Keratinocyte (primary cell): ENCODE data around the gene MAD1L1. TPM values are rescaled to one million over a fixed set of nuclear protein-coding genes. Genes with fewer than 3 reads are reported as not detected.

Experiments used
- DNase-seq: peaks from one replicate; pipeline ENCODE4 v3.0.0-alpha.2; 2011; ENCODE audit warnings: low read depth, missing footprints, low spot score
- FAIRE-seq: peaks from 2 replicates; lab custom pipeline; 2011; peaks lifted over from hg19 to GRCh38; lab: Jason Lieb, UNC
- H2AFZ ChIP-seq: 2 replicates; pipeline ENCODE4 v1.6.0; 2012; ENCODE audit warnings: low read length, control low read depth, inconsistent platforms; ENCODE audit not compliant: control insufficient read depth
- H3K27ac ChIP-seq: 2 replicates; pipeline ENCODE4 v1.5.1; 2011; ENCODE audit warnings: low read length; ENCODE audit not compliant: control insufficient read depth, insufficient read depth
- H3K27me3 ChIP-seq: 3 replicates; pipeline ENCODE4 v1.6.0; 2011; ENCODE audit warnings: low read length; ENCODE audit not compliant: control insufficient read depth, insufficient read depth; ENCODE audit errors: extremely low read depth
- H3K36me3 ChIP-seq, 2 experiments: 2 replicates in 1 of 2; 3 replicates in 1 of 2; pipeline ENCODE4 v1.5.1; 2011; ENCODE audit warnings: low read length in 2 of 2, mild to moderate bottlenecking in 1 of 2; ENCODE audit not compliant: control insufficient read depth in 2 of 2, insufficient read depth in 2 of 2; ENCODE audit errors: extremely low read depth in 1 of 2
- H3K4me1 ChIP-seq: 3 replicates; pipeline ENCODE4 v1.5.1; 2011; ENCODE audit warnings: low read length; ENCODE audit not compliant: control insufficient read depth, insufficient read depth; ENCODE audit errors: extremely low read depth
- H3K4me2 ChIP-seq: 3 replicates; pipeline ENCODE4 v1.6.0; 2011; ENCODE audit warnings: low read depth, low read length; ENCODE audit not compliant: control insufficient read depth, insufficient read depth; ENCODE audit errors: extremely low read depth
- H3K4me3 ChIP-seq, 3 experiments: fragments of 200-600 bp in 1 of 3; sonication (generic) in 1 of 3; 2 replicates in 2 of 3; 3 replicates in 1 of 3; pipeline ENCODE4 v1.5.1; 2011 to 2016; ENCODE audit warnings: low read length in 3 of 3, mild to moderate bottlenecking in 3 of 3, control low read depth in 2 of 3, inconsistent platforms in 1 of 3, low read depth in 1 of 3, mixed read lengths in 1 of 3, mixed run types in 1 of 3, moderate library complexity in 1 of 3; ENCODE audit not compliant: control insufficient read depth in 2 of 3, insufficient read depth in 2 of 3; ENCODE audit errors: extremely low read depth in 1 of 3
- H3K79me2 ChIP-seq: 2 replicates; pipeline ENCODE4 v1.6.0; 2012; ENCODE audit warnings: low read length; ENCODE audit not compliant: control insufficient read depth, insufficient read depth
- H3K9ac ChIP-seq: 3 replicates; pipeline ENCODE4 v1.6.0; 2011; ENCODE audit warnings: low read length; ENCODE audit not compliant: control insufficient read depth, insufficient read depth; ENCODE audit errors: extremely low read depth
- H3K9me1 ChIP-seq: 3 replicates; pipeline ENCODE4 v1.6.0; 2011; ENCODE audit warnings: low read length; ENCODE audit not compliant: control insufficient read depth, insufficient read depth; ENCODE audit errors: extremely low read depth
- H3K9me3 ChIP-seq: 2 replicates; pipeline ENCODE4 v1.5.1; 2012; ENCODE audit warnings: low read depth, low read length; ENCODE audit not compliant: control insufficient read depth
- H4K20me1 ChIP-seq: 3 replicates; pipeline ENCODE4 v1.6.0; 2011; ENCODE audit warnings: low read length; ENCODE audit not compliant: control insufficient read depth, insufficient read depth; ENCODE audit errors: extremely low read depth
- CTCF ChIP-seq, 3 experiments: IDR thresholded peaks in 1 of 3; conservative IDR thresholded peaks in 1 of 3; optimal IDR thresholded peaks in 1 of 3; 2 replicates in 2 of 3; 3 replicates in 1 of 3; pipeline versions ENCODE3 to v1.5.1; 2011; ENCODE audit warnings: low read length in 3 of 3, mild to moderate bottlenecking in 3 of 3, moderate library complexity in 2 of 3, control low read depth in 1 of 3, inconsistent platforms in 1 of 3; ENCODE audit not compliant: insufficient read depth in 2 of 3; ENCODE audit errors: extremely low read depth in 1 of 3
- EZH2 ChIP-seq: IDR thresholded peaks from one replicate; pipeline ENCODE4 v1.6.1; 2012; ENCODE audit warnings: inconsistent platforms, mild to moderate bottlenecking, low read length, moderate library complexity
- dilution Hi-C: fragments of 300-500 bp; cut with MboI; formaldehyde crosslinking; loops from one replicate; pipeline ENCODE4 v1.7.0; 2020; ENCODE audit warnings: low sequenced_read_pairs; ENCODE audit not compliant: extremely low pct_ligation_motif_present
- polyA plus RNA-seq, 5 experiments: library from polyadenylated mRNA; depleted of rRNA in 3 of 5; stranded (reverse) in 3 of 5; stranded (forward) in 1 of 5; unstranded in 1 of 5; fragments of >200 nt; gene quantifications; 1 replicate in 1 of 5; 2 replicates in 3 of 5; 3 replicates in 1 of 5; pipeline versions ENCODE4 v1.2.1 to v1.2.3, GENCODE V29; 2011 to 2012; ENCODE audit warnings: missing spikeins in 2 of 5, low read depth in 1 of 5, low replicate concordance in 1 of 5

MAD1L1 gene
- polyA plus RNA-seq, 1 donor (not counting 4 experiments of a cell fraction or from before 2014, with no cell fraction given) = 18.0 TPM

GRCh38 chr7:1864161-1864940 lies 368.4 kb downstream of the MAD1L1 start:
- H4K20me1 ChIP-seq = no peaks in the 10 kb centered on the region
- no peak overlapping the region for H3K27ac ChIP-seq
- dilution Hi-C loops = no loop called here
- no peak overlapping the region for H3K4me3 ChIP-seq
- no peak for FAIRE-seq
- no peaks in the 10 kb centered on the region for H3K79me2 ChIP-seq
- no peaks in the 10 kb centered on the region for H3K9me3 ChIP-seq
- peaks cover 0 to 1% of the 10 kb centered on the region in 2 experiments for H3K36me3 ChIP-seq
- no peak for DNase-seq
- no peak overlapping the region for H2AFZ ChIP-seq
- TF ChIP-seq EZH2 (no peak), CTCF (optimal IDR thresholded peaks at IDR 0.05 in 1 of 3, IDR thresholded peaks at IDR 0.05 in 1 of 3, conservative IDR thresholded peaks at IDR 0.05 in 1 of 3; ENCODE audit: extremely low read depth in 1 of 3, insufficient read depth in 2 of 3, low read length in 3 of 3) (no peak)
- no peak overlapping the region for H3K9ac ChIP-seq
- H3K4me2 ChIP-seq = no peak overlapping the region
- no peaks in the 10 kb centered on the region for H3K27me3 ChIP-seq
- no peaks in the 10 kb centered on the region for H3K9me1 ChIP-seq
- H3K4me1 ChIP-seq = no peaks in the 10 kb centered on the region

- Histone ChIP-seq H3K4me3 (no peak overlapping the region), H3K4me1 (no peaks in the 10 kb centered on the region), H3K9me1 (no peaks in the 10 kb centered on the region), H3K9ac (no peak overlapping the region), H4K20me1 (no peaks in the 10 kb centered on the region), H2AFZ (no peak overlapping the region), H3K27ac (no peak overlapping the region), H3K36me3 (peaks cover 0 to 1% of the 10 kb centered on the region in 2 experiments), H3K9me3 (no peaks in the 10 kb centered on the region), H3K4me2 (no peak overlapping the region), H3K27me3 (no peaks in the 10 kb centered on the region), H3K79me2 (no peaks in the 10 kb centered on the region)
- dilution Hi-C loops = no loop called here
- FAIRE-seq = no peak
- TF ChIP-seq CTCF (optimal IDR thresholded peaks at IDR 0.05 in 1 of 3, IDR thresholded peaks at IDR 0.05 in 1 of 3, conservative IDR thresholded peaks at IDR 0.05 in 1 of 3; ENCODE audit: extremely low read depth in 1 of 3, insufficient read depth in 2 of 3, low read length in 3 of 3) (no peak), EZH2 (no peak)
- DNase-seq = no peak
Observed at GRCh38 chr7:1863091-1863900, 369.4 kb downstream of the MAD1L1 start.
